ENCODE measurements around the gene STXBP4.
"Not testable (repeated sequence)": the region's sequence is repeated elsewhere in the genome, so short reads cannot be mapped to it uniquely, and the experiment has no call there.

Gene STXBP4

DNA sequence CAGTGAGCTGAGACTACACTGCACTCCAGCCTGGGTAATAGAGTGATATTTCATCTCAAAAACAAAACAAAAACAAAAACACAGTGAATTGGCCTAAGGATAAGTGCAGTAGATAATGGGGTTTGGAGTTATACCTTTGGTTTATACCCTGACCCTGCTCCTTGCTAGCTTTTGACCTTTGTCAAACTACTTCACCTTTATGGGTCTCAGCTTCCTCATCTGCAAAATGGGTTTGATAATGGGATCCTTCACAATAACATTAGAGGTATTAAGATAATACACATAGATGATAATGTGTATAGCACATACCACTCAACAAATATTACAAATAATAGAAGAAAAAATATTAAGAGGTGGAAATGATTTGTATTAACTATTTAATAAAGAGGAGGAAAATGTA, 85.9 kb downstream of the STXBP4 start:
- no peak for DNase-seq (ENCODE audit: low read depth in 1 of 2, low spot score in 1 of 2)

DNA sequence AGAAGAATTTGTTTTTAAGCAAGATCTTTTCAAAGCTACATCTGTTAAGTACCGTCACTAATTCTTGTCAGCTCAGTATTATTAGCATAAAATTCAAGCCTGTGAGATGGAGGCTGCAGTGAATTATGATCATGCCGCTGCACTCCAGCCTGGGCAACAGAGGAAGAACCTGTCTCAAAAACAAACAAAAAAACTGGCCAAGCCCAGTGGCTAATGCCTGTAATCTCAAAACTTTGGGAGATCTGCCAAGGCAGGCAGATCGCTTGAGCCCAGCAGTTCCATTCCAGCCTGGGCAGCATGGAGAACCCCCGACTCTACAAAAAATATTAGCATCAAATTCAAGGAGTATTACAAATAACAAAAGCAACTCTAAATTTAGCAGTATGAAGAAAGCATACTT, 88.0 kb downstream of the STXBP4 start:
- no peak for DNase-seq (ENCODE audit: low read depth in 1 of 2, low spot score in 1 of 2)

DNA sequence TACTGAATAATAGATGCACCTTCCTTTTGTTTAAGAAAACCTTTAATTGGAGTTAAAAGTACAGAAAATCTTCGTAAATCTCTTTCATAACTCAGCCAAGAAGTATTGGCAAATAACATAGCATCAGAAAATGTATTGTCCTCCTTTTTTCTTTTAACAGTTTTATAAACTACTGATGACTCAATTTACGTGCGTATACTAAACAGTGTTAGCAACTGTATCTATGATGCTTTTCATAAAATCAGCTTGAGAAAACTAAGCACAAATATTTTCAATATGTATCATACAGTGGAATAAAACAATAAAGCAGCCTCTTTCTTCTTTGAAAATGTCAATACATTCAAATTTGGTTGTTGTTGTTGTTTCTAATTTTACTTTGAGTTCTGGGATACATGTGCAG, 88.6 kb downstream of the STXBP4 start:
- no peak for DNase-seq (ENCODE audit: low read depth in 1 of 2, low spot score in 1 of 2)

DNA sequence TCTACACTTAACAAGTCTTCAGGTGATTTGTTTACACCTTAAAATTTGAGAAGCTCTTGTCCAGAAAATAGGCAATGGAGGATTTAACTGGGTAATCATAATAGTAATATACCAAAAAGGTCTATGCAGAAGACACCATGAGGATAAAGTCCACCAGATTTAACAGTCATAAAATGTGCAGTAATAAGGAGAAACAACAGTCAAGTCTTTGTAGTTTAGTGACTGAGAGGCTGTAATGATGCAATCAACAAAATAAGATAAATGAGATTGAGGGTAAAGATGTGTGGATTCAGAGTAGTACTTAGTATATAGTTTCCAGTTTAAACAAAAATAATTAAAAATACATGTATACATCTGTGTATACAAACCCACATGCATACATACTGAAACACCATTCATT, 91.2 kb downstream of the STXBP4 start:
- DNase-seq (ENCODE audit: low read depth in 1 of 2, low spot score in 1 of 2) = no peak

DNA sequence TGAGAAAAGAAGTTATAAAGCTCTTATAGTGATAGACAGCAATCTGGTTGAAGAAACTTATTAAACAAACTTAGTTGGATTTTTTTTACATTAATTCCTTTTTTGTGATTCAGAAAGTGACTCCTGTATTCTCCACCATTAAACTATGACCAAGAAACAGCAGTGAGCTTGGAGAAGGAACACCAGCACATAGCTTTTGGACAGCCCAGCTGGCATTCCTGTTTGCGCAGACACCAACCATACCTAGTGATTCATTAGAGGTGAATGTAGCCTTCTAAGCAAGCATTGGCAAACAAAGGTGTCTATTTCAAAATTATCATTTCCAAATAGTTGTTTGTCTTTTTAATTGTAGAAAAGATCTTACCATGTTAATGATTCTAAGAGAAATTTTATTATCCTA, 94.4 kb downstream of the STXBP4 start:
- DNase-seq (ENCODE audit: low read depth in 1 of 2, low spot score in 1 of 2) = no peak

DNA sequence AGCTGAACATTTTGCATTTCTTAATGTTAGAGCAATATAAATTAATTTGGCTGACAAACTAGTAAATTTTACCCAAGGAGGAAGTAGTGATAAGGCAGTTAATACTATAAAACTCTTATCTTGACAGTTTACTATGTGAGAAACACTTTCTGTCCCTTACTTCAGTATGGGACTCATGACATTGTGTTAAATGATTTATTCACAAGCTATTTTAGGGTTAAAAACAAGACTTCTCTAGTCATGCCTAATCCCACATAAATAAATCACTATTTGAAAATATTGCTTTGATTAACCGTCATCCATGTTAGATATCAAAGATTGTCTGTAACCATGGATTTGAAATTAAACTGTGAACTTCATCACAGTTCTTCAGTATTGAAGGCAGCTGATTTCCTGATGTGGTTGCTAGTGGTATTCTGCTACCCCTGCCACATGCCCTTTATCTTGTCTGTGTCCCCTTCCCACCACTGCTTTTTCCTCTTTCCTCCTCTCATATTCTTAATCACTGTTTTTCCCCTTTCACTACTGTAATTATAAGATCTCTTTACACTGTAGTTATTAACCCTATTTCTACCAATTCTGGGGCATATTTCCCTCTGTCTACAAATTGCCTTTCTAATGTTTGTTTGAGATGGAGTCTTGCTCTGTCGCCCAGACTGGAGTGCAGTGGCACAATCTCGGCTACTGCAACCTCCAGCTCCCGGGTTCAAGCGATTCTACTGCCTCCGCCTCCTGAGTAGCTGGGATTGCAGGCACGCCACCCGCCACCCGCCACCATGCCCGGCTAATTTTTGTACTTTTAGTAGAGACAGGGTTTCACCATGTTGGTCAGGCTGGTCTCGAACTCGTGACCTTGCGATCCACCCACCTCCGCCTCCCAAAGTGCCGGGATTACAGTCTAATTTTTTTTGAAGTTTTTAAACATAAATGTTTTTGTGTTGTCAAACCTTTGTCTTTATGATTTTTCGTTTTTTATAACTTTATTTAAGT, 95.6 kb downstream of the STXBP4 start:
- no peak for DNase-seq (ENCODE audit: low read depth in 1 of 2, low spot score in 1 of 2)

DNA sequence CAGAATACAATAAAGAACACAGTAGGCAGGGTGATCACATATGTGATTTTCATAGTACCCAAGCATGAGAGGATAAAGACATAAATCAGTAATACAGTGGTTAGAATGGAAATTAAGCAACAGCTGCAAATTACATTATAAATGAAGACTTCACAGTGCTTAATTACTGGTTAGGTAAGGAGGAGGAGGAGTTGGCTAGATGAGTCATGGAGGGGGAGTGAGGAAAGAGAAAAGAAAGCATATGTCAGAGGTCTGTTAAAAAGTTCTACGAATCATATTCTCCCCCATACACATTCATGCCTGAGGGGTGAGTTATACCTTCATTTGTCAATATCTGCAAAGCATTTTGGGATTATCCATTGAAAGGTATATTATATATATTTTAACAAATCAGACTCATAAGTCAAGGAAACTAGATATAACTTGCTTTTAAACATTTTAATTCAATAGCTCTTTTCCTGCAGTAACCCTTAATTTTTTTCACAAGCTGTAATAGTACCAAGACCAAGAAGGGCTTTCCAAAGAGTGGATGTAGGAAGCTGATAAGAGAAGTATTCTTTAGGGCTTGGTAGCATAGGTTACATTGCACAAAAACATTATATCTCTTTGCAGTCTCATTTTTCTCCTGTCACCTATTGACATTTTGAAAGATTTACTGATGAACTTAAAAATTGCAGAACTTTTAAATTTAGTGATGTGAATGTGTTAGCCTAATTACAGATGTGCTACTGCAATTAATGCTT, 99.3 kb downstream of the STXBP4 start:
- DNase-seq (ENCODE audit: low read depth in 1 of 2, low spot score in 1 of 2) = no peak

DNA sequence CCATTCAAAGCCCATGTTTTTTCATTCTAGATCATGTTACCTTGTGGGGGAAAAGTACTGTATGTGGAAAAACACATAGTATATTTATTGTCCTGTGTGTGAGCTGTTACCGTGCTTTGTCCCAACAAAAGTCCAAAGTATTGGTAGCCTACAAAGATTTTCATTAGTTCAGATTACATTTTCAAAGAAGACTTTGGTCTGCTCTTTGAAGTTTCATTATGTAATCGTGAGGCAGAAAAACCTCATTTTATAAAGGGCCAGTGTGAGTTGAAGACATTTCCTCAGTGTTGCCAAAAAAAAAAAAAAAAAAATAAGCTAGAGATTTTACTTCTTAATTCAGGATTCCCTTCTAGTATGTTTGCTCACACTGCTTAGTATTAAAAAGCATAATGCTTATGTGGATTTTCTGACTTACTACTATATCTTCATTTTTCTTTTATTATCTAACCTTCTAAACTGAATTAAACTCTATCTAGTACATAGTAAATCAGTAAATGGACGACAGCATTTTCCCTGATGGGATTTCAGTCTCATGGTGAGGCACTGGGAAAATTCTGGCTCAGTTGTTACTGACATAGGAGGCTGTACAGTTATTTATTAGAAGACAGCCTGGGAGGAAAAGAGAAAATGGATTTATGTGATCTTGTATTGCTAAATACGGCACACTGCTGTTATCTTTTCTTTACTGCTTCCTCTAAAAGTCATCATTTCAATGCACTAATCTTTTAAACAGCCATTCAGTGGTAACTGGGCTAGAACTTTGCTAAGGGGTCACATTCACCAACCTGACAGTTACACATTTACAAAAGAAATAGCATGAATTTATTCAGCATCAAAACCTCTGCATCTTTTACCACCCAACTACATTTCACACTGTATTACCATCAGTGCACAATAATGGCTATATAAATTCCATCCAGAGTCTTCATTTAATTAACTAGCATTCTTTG, 100.6 kb downstream of the STXBP4 start:
- DNase-seq (ENCODE audit: low read depth in 1 of 2, low spot score in 1 of 2) = no peak

DNA sequence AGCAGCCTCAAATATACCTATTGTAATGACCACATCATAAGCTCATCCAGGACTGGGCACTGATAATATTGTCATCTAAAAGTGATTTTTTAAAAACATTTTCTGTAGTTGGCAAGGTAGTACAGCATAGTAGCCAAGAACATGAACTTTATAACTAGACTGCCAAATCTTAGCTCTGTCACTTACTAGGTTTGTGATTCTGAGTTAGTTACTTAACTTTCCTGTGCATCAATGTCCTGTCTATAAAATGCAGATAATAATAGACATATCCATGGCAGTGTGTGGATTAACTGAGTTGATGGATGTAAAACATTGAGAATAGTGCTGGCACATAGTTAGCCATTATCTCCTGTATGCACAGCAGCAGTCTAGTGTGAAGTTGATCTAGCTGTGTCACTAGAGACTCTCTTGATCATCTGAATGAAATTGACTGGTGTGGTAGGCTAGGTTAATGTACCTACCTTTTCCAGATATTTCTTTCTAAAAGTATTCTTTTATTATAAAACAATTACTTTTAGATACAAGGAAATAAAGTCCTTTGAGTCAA, 101.5 kb downstream of the STXBP4 start:
- DNase-seq (ENCODE audit: low read depth in 1 of 2, low spot score in 1 of 2) = no peak

DNA sequence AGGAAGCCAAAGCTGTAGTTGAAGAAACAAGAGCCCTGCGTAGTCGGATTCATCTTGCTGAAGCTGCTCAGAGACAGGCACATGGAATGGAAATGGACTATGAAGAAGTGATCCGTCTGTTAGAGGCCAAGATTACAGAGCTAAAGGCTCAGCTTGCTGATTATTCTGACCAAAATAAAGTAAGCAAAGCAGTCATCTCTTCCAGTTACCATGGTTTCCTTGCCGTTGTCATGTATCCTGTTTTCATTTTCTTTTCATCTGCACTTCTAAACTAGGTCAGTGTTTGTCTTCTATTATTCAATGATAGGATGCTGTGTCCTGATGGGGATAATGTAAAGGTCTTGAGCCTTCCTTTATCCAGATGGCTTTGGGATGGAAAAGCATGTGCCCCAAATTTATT, 104.3 kb downstream of the STXBP4 start:
- no peak for DNase-seq (ENCODE audit: low read depth in 1 of 2, low spot score in 1 of 2)

DNA sequence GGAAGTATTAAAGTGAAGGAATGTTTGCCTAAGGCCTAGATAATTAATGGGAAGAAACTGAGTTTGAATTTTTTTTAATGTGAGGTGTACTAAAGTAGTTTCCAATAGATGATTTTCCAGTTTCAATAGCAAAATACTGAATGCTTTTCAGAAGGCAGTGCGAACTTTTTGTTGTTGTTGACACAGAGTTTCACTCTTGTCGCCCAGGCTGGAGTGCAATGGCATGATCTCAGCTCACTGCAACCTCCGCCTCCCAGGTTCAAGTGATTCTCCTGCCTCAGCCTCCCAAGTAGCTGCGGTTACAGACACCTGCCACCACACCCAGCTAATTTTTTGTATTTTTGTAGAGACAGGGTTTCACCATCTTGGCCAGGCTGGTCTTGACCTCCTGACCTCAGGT, 104.9 kb downstream of the STXBP4 start:
- DNase-seq (ENCODE audit: low read depth in 1 of 2, low spot score in 1 of 2) = not testable (repeated sequence)

DNA sequence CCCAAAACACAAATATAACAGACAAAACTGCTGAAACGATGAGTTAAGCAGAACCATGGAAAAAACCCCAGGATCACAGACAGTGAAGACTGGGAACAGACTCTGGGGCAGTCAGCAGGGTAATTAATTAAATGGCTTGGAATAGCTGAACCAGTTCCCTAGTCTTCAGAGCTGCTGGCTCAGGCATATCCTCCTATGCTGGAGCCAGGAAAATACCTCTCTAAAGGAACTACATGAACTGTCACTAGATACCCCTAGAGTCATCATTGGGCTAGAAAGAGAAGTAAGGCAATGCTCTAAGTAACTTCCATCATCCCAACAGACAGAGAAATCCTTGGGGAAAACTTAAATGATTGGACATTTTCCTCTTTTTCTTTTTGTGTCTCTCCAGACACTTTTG, 113.0 kb downstream of the STXBP4 start:
- DNase-seq (ENCODE audit: low read depth in 1 of 2, low spot score in 1 of 2) = no peak

DNA sequence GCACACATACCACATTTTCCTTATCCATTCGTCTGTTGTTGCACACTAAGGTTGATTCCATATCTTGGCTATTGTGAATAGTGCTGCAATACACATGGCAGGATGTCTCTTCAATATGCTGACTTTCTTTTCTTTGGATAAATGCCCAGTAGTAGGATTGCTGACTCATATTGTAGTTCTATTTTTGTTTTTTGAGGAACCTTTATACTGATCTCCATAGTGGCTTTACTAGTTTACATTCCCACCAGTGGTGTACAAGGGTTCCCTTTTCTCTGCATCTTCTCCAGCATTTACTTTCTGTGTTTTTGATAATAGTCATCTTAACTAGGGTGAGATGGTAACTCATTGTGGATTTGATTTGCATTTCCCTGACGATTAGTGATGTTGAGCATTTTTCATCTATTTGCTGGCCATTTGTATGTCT, 118.1 kb downstream of the STXBP4 start:
- DNase-seq (ENCODE audit: low read depth in 1 of 2, low spot score in 1 of 2) = no peak

DNA sequence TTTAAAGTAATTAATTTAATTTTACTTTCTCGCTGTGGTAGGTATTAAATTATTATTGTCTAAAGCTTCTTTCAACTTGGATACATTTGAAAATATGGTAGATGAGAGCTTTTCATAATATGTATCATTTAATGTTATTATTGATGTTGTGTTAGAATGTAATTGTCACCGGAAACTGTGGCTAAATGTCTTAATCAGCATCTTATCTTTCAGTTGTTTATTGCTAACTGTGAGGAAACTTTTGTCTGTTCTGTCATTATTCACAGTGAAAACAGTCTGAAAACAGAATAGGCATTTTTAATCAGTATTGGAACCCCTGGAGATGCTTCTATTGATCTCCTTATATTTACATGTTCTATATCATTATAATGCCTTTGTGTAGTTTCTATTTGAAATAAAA, 120.7 kb downstream of the STXBP4 start:
- DNase-seq (ENCODE audit: low read depth in 1 of 2, low spot score in 1 of 2) = no peak

DNA sequence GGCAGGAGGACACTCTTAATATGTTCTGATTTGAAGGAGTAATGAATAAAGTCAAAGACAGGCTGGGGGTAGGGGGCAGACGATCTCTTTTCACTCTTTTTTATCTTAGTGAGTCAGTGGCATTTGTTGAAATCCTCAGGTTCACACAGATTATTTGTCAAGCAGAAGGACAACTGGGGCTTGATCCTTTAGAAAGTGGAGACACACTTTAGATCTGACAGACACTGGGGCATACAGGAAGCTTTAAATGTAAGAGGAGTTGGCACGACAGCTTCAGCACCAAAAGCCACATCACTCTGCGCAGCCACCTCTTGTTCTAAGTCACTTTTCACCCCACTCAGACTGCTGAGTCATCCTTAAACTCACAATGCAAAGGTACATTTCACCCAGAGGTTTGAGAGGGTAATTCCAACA, 121.5 kb downstream of the STXBP4 start:
- DNase-seq (ENCODE audit: low read depth in 1 of 2, low spot score in 1 of 2) = peak in 1 of 2 donors; percentile 4

DNA sequence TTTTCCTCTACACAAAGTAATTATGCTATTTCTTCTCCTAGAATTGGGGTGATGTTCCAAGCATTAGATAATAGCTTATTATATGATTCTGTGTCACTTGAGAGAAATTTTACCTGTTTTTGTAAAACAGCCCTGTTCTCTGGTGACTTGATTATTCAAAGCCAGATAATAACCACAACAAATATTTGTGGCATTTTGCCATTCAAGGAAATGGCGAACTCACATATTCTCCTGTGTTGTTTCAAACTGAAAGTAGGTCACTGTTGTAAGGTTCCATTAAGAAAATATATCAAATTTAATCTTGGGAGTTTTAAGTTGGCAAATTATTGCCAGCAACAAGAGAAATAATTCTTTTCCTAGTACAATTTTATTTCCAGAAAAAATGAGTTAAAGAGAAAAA, 124.8 kb downstream of the STXBP4 start:
- no peak for DNase-seq (ENCODE audit: low read depth in 1 of 2, low spot score in 1 of 2)

DNA sequence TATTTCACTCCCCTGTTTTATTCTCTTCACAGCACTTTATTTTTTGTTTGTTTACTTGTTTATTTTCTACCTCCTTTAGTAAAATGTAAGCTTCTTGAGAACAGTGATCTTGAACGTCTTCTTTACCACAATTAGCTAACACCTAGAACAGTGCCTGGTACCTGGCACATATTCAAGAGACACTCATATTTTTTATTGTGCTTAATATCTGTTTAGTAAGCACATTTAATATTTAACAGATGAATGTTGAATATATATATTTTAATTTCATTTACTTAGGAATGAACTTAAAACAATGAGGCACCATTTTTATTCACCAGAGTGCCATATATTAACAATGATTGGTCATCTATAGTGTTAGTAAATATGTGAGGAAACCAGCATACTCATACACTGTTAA, 130.2 kb downstream of the STXBP4 start:
- DNase-seq (ENCODE audit: low read depth in 1 of 2, low spot score in 1 of 2) = no peak

DNA sequence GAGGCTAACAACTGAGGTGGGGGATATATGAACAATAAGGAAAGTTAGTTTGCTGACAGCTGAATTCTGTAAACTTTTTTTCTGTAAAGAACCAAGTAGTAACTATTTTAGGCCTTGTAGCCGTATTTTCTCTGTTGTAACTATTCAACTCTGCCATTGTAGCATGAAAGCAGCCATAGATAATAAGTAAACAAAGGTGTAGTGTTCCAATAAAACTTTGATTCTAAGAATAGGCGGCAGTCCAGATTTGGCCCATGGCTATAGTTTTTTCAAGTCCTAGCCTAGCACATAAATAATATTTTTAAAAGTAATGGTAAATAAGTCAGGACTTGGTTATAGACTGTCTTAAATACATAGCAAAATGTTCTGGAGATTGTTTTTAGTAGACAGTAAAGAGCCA, 142.0 kb downstream of the STXBP4 start:
- DNase-seq (ENCODE audit: low read depth in 1 of 2, low spot score in 1 of 2) = no peak

DNA sequence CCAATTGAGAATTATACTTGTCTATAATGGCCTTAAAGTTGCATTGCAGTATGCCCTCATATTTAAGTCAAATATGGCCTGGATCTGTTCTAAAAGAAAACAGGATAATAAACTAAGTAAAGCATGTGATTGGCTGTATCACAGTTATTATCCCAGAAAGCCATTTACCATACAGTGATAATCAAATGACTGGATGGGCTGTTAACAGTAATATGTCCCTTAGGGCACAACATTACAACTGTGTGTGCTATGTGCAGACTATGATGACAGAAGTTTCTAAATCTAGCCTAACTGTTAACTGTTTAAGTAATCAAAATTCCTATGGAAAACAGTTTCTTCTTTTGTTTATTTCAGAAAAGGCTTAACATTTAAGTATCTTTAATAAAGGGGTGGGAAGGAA, 145.7 kb downstream of the STXBP4 start:
- DNase-seq (ENCODE audit: low read depth in 1 of 2, low spot score in 1 of 2) = no peak

DNA sequence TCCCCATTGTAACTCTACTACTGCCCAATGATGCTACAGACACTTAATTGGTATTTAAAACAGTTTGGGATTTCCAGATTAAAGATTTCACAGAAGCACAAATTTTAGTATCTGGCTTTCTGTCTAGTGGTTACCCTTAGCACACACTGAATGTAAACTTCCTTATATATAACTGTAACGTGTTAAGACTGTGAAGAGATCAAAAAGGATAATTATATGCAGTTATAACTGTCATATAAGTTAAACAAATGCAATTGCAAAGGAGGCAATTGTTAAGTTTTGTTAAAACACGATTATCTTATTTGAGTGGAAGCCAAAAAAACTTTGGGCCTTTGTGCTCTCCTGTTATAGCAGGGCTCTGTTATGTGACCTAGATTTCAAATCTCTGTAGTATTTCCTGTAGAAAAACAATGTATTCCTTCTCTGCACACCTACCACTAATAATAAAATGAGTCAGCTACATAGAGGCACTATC, 147.9 kb downstream of the STXBP4 start:
- DNase-seq (ENCODE audit: low read depth in 1 of 2, low spot score in 1 of 2) = no peak

DNA sequence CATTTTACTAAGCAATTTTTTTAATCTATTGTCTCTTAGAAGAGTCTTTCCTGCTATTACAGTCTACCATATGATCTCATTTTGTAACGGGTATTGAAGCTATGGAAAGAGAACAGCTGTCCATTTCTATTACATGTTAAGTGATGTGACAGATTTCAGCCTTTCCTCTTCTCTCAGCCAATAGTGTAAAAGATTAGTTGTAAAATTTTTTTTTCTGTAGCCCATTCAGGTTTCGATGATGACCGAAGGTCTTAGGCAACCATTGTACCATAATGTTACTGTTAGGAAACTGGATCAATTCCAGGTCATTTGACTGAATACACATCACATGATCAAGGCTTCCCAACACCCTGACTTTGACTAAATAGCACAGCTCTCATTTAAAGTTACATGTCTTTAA, 148.6 kb downstream of the STXBP4 start:
- no peak for DNase-seq (ENCODE audit: low read depth in 1 of 2, low spot score in 1 of 2)
